Measurements from ENCODE around the gene NCF4.

Gene NCF4

DNA sequence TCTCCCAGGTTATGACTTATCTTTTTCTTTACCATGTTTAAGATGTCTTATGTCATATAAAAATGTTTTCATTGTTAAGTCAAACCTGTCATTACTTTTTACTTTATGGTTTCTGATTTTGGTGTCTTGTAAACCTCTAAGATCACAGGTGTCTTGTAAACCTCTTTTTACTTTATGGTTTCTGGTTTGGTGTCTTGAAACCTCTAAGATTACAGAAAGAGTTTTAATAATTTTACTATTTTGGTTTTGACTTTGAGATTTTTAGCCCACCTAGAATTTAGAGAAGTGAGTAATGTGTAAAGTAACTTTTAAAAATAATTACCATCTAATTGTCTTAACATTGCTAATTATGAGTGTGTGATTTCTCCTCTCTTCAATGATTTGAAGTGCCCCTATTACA lies 55.2 kb downstream of the NCF4 start:
- no peak for TF ChIP-seq ZFX (IDR thresholded peaks at IDR 0.05)
- TF ChIP-seq, protein P1, sequence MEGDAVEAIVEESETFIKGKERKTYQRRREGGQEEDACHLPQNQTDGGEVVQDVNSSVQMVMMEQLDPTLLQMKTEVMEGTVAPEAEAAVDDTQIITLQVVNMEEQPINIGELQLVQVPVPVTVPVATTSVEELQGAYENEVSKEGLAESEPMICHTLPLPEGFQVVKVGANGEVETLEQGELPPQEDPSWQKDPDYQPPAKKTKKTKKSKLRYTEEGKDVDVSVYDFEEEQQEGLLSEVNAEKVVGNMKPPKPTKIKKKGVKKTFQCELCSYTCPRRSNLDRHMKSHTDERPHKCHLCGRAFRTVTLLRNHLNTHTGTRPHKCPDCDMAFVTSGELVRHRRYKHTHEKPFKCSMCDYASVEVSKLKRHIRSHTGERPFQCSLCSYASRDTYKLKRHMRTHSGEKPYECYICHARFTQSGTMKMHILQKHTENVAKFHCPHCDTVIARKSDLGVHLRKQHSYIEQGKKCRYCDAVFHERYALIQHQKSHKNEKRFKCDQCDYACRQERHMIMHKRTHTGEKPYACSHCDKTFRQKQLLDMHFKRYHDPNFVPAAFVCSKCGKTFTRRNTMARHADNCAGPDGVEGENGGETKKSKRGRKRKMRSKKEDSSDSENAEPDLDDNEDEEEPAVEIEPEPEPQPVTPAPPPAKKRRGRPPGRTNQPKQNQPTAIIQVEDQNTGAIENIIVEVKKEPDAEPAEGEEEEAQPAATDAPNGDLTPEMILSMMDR (conservative IDR thresholded peaks at IDR 0.05) = no peak
- H3K27ac ChIP-seq = no peak overlapping the region

DNA sequence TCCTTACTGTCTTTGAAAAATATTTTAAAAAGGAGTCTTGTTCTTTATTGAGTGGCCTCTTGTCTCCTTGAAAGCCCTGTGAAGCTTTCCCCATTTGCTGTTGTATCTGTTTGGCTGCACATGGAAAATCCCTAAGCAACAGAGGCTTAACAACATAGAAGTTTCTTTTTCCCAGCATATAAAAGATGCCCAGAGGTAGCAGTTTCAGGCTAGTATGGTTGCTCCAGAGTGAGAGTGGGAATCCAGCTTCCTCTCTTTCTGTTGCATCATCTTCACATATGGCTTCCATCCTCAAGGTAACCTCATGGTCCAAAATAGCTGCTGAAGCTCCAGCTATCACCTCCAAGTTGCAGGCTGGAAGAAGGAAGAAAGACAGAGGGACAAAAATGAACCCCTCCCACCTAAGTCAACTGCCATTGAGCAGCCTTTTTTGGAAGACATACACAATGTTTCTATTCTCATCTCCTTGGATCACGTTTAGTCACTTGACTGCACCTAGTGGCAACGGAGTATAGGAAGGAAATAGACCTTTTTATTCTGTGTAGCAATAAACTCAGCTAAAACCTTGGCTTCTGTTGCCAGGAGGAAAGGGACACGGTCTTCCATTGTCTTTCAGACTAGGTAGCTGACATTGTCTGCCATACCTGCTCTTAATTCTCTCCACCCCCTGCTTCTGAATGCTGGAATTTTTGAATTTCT lies 57.9 kb downstream of the NCF4 start:
- TF ChIP-seq ZFX (IDR thresholded peaks at IDR 0.05) = no peak
- TF ChIP-seq, protein P1 (conservative IDR thresholded peaks at IDR 0.05) = no peak
- H3K27ac ChIP-seq = no peak overlapping the region

DNA sequence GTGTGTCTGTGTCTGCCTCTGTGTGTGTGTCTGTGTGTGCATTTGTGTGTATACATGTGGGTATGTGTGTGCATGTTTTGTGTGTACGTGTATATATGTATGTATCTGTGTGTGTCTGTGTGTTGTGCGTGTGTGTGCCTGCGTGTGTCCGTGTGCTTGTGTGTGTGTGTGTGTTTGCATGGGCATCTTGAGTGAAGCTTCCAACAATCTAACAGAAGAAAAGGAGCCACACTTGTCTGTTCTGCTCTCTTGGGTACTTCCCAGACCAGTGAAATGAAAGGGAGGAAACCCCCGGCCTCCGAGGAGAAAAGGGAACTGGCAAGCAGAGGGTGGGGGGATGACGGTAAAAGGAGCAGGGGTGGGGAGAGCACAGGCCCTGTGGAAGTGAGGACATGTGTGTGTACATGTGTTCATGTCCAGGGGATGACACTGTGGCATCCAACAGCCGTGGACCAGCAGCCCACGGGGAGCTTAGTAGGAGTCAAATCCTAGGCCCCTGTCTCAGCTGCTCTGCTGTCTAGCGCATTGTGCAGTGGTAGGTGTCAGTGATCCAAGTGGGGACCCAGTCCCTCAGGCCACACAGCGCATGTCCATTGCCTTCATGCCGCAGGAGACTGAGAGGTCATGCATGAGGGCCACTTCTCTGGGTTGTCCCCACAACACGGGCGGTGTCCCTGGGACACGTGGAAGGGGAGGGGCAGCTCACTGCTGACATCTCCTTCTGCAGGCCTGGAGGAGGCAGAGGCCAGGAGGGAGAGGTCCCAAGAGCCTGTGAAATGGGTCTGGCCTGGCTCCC lies 60.7 kb downstream of the NCF4 start:
- no peak for TF ChIP-seq ZFX (IDR thresholded peaks at IDR 0.05)
- TF ChIP-seq, protein P1 (conservative IDR thresholded peaks at IDR 0.05) = no peak
- no peak overlapping the region for H3K27ac ChIP-seq

DNA sequence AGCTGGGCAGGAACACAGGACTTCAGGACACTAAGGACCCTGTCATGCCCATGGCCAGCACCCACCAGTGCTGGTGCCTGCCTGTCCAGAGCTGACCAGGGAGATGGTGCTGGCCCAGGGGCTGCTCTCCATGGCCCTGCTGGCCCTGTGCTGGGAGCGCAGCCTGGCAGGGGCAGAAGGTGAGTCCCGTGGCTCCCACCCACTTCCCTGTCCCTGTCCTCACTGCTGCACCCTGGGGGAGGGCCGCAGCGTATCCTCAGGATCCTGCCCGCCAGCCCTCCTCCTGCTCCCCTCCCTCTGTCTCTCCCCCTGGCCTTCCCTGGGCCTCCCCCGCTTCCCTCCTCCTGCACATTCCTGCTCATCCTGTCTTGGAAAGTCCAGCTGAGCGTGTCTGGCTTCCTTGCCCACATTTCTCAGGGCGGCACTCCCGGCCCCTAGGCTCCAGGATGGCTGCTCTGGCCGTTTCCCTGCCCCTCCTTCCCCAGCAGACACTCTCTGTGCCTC lies 61.4 kb downstream of the NCF4 start:
- no peak overlapping the region for H3K27ac ChIP-seq
- TF ChIP-seq, protein P1 (conservative IDR thresholded peaks at IDR 0.05) = no peak
- TF ChIP-seq ZFX (IDR thresholded peaks at IDR 0.05) = no peak

- TF ChIP-seq, protein P1 (conservative IDR thresholded peaks at IDR 0.05) = no peak
- TF ChIP-seq ZFX (IDR thresholded peaks at IDR 0.05) = no peak
Measured at GRCh38 chr22:36922711-36923110, 61.9 kb downstream of the NCF4 start.

DNA sequence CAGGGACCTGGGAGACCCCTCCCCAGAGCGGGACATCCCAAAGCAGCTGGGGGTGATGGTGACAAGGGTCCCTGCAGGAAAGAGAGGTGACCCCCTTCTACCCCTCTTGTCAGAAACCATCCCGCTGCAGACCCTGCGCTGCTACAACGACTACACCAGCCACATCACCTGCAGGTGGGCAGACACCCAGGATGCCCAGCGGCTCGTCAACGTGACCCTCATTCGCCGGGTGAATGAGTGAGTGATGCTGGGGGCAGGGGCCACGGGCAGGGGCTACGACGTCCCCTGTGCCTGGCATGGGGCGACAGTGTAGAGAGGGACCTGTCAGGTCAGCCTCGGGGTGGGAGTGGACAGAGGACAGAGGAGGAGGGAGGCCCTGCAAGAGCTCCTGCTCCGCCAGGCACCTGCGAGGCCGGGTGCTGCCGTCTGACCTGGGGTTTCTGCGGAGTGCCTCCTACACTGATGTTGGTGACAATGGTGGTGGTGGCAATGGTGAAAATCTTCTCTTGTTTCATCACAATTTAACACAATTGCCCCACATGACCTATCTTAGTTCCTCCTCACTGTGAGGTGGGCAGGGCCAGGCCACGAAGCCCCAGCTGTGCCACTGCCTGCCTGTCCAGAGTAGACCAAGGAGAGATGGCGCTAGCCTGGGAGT lies 62.5 kb downstream of the NCF4 start:
- no peak overlapping the region for H3K27ac ChIP-seq
- no peak for TF ChIP-seq ZFX (IDR thresholded peaks at IDR 0.05)
- TF ChIP-seq, protein P1 (conservative IDR thresholded peaks at IDR 0.05) = no peak

More at GRCh38 chr22:36922711-36923110, 61.9 kb downstream of the NCF4 start:
- H3K27ac ChIP-seq = no peak overlapping the region

Measured in C4-2B (cell line).